ENCODE results near the gene B4GALT2.

B4GALT2 gene

DNA sequence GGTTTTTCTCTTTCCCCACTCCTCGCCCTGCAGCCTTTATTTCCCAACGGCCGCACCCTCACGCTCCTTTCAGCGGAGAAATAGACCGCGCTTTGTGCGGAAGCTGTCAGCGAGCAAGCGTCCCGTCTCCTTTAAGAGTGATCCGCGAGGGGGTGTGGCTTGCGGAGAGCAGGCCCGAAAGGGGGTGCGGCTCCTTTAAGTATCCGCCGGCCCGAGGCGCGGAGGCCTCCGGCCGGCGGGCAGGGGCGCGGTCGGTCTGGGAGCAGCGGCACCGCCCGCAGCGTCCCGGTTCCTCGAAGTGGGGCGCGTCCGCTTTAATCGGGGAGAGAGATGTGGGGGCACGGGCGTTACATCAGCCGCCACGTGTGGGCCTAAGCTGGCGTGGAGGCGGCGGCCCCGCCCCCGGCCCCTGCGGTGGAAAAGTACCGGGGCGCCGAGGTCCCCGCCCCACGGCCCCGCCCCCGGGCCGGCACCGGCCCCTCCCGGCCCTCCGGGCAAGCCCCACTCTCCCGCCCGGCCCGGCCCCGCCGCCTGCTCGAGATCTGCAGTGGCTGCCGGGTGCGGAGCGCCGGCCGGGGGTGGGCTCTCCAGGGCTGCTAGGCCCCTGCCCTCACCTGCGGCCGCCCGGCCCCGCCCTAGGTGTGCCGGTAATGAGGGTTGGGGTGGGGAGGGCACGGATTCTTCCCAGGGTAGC is 51.0 kb downstream of the B4GALT2 start:
- peak; percentile 92 for DNase-seq (ENCODE audit: low read depth)

DNA sequence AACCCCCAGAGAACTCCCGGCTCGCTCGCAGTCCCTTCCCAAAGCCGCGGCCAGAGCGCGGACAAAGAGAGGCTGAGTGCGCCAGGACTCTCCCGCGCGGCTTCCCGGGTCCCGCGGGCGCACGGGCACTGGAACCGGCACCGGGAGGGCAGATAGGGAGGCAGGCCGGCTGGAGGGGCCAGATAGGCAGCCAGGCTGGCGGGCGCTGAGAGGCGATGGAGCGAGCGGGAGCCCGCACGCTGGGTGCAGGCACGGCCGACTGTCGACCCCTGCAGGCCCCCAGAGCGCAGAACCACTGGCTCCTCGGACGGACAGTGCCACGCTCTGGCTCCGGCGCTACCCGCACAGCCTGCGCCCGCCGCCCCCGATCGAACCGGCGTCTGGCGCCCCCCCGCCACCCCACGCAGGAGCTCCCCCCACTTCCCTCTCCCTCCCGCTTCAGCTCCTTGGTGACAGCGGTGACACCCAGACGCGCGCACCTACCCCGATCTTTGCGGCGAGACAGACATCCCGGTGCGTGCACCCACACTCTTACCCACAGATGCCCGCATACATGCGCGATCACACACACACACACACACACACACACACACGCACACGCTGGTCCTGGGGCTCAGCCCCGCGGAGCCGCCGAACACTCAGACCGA is 51.7 kb downstream of the B4GALT2 start:
- peak; percentile 39 for DNase-seq (ENCODE audit: low read depth)

GRCh38 chr1:44031252-44032169 is 52.5 kb downstream of the B4GALT2 start, which contains the start of gene SLC6A9:
SLC6A9 (minus strand) TSS chr1:44031462; CDS start chr1:44024277, 7,185 bp downstream.
- peak; percentile 77 for DNase-seq (ENCODE audit: low read depth)

- no peak for DNase-seq (ENCODE audit: low read depth)
Observed at GRCh38 chr1:44032170-44032790, 53.3 kb downstream of the B4GALT2 start.

GRCh38 chr1:44033041-44033575 is 54.1 kb downstream of the B4GALT2 start:
- no peak for DNase-seq (ENCODE audit: low read depth)

DNA sequence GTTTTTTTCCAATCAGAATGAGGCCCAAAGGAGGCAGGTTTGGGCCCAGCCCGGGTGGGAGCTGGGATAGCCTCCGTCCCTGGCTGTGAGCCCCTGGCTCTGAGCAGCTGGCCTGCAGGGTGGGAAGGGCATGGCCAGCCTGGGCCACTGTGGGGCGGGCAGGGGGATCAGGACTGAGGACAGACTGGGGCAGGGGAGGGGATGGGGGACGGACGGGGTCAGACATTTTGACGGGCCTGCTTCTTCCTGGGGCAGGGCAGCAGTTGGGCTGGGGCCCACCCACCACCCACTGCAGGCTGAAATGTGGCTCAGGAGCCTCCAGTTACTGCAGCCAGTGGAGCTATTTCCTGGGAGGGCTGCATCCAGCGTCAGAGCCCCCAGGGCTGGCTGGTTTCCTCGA is 54.7 kb downstream of the B4GALT2 start:
- DNase-seq (ENCODE audit: low read depth): no peak

GRCh38 chr1:44034423-44034822 is 55.4 kb downstream of the B4GALT2 start:
- no peak for DNase-seq (ENCODE audit: low read depth)

DNA sequence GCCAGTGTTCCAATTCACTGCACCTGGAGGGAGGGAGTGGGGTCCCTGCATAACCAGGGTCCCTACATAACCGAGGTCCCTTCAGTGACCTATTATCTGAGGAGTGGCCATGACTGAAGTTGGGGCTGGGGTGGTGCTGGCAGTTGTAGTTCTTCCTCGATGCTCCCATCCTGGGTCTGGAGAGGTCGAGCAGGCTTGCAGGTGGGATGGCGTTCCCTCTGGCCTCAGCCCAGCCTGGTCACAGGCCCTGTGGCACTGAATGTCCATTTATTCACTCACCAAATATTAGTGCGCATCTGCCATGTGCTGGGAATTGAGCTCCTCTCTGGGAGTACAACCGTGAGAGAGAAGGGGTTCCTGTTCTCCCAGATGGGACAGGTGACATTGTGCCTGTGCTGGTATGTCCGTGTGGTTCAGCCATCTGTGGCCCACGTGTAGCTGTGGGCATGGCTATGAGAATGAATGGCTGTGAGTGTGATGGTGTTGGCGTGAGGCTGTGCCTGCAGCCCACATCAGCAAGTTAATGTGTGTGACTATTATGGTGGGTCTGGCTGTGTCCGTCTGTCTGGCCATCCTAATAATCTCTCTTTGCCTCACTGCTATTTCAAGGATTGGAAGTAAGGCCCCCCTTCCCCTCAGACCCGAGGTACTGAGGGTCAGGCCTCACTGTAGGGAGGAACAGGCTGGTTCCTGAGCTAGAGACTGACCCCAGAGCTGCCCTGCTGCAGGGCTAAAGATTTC is 56.1 kb downstream of the B4GALT2 start:
- DNase-seq (ENCODE audit: low read depth): no peak

DNA sequence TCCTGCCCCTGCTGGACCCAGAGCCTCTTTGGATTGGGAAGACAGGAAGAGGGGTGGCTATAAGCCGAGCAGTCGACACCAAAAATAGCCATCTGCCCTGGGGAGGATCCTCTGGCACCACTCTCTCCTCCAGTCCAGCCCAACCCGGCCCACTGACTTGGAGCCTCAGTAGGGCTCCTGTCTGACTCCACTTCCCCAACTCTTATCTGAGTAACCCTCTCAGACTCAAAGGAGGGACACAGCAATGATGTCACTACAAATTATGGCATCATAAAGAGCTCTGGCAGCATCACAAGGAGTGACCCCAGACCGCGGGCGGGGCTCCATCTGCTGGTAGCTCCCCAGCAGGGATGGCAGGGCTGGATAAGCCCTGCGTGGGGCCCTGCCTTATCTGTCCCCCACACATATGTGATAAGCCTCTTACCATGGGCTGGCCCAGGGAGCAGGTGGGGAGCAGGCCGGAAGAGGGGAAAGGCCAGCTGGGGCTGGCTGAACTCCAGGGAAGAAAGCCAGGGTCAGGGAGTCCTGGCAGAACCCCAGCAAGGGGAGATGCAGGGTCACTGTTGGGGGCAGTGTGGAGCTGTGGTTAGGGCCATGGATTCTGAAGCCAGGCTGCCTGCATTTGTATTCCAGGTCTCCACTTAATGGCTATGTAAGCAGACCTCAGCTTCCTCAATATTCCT is 56.9 kb downstream of the B4GALT2 start:
- peak; percentile 16 for DNase-seq (ENCODE audit: low read depth)

GRCh38 chr1:44036409-44037139 is 57.6 kb downstream of the B4GALT2 start:
- peak; percentile 63 for DNase-seq (ENCODE audit: low read depth)

DNA sequence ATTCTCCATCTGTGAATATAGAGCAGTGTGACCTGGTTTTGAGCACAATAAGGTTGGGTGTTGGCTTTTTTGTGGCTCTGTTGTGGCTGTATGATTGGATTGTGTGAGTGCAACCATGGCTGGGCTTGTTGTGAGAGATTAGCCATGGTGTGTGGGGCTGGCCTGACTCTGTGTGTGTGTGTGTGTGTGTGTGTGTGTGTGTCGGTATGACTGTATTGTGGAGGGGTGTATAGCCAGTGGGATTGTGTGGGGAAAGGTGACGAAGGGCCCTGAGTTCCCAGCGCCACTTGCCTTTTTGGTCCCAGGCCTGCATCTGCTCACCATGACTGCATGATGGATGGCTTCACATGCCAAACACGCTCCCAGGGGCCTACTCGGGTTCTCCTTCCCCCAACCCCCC is 58.1 kb downstream of the B4GALT2 start:
- DNase-seq (ENCODE audit: low read depth): no peak

GRCh38 chr1:44038876-44039657 is 60.1 kb downstream of the B4GALT2 start:
- peak; percentile 64 for DNase-seq (ENCODE audit: low read depth)

DNA sequence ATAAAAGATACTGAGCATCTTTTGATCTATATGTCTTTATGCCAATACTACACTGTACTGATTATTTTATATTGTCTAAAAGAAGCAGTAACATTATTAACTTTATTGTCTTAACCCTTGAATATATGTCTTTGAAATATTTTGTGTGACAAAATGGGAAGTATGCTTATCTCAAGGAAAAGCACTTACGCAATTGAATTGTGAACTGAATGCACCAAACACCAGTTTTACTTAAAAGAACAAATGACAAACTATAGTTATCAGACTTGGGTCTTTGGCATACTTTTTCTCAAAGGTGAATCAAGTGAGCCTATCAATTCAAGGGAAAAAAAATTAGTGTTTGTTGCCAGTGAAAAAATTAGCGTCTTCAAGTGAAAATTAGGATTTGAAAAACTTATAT is 61.4 kb downstream of the B4GALT2 start:
- peak; percentile 9 for DNase-seq (ENCODE audit: low read depth)
